Measurements from ENCODE around the gene ACSL4. TPM values are rescaled to one million over a fixed set of nuclear protein-coding genes. Genes with fewer than 3 reads are reported as not detected.
A peak's percentile ranks its signal among the peaks of the same experiment; 100 is the strongest.
"Not testable (repeated sequence)": the region's sequence is repeated elsewhere in the genome, so short reads cannot be mapped to it uniquely, and the experiment has no call there.

Gene ACSL4
- total RNA-seq, 1 donor from 2014 or later = 56.4 TPM

DNA sequence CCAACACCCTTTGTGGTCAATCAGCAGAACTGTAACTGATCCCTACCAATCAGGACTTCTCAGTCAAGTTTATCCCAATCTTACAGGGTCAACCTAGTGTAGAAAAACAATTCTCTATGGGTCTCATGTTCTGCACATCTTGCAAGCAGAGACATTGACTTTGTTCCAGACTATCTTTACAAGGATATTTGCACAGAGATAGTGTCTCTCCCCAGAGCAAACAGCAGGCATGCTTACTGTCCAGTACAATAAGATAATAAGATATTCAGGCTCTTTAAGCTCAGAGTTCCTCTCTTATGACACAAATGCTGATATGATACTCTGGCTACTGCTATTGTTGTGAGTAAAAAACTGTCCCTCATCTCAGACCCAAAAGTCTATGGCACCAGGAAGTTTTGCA is 53.2 kb downstream of the ACSL4 start:
- DNase-seq (ENCODE audit: extremely low read depth, low read depth, low spot score) = no peak

DNA sequence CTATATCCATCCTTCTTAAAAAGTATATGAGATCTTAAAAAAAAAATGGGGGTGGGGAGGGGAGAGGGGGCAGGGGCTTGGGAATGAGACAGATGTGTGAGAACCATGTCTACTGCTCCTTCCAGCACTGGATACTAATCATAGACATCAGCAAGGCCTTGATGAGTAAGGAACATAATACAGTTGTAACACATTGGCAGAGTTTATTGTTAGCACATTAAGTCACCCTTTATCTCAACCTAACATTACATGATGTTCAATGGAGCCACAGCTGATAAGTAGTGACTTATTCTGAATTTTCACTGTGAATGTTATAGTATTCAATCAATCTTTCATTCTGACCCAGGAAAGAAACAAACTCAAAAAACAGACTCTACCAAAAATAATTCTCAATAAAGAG is 60.8 kb downstream of the ACSL4 start:
- no peak for DNase-seq (ENCODE audit: extremely low read depth, low read depth, low spot score)

DNA sequence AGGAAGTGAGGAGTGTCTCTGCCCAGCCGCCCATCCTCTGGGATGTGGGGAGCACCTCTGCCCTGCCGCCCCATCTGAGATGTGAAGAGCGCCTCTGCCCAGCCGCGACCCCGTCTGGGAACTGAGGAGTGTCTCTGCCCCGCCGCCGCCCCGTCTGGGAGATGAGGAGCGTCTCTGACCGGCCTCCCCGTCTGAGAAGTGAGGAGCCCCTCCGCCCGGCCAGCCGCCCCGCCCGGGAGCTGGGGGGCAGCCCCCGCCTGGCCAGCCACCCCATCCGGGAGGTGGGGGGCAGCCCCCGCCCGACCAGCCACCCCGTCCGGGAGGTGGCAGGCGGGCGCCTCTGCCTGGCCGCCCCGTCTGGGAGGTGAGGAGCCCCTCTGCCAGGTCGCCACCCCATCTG is 61.9 kb downstream of the ACSL4 start:
- DNase-seq (ENCODE audit: extremely low read depth, low read depth, low spot score) = not testable (repeated sequence)

DNA sequence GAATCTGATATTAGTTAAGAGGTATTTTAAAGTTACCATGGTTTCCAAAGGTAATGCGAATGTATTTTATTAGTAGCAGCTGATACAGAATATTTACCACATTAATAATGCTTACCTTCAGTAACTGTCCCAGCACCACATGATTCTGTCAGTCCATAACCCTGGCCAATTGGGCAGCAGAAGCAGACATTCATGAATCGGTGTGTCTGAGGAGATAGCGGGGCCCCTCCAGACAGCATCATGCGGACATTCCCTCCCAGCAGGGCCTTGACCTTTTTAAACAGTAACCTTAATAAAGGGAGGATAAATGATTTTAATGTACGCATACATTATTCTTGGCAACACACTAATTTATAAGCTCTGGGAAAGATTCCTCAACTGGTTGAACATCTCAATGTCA is 65.1 kb downstream of the ACSL4 start:
- DNase-seq (ENCODE audit: extremely low read depth, low read depth, low spot score) = no peak

DNA sequence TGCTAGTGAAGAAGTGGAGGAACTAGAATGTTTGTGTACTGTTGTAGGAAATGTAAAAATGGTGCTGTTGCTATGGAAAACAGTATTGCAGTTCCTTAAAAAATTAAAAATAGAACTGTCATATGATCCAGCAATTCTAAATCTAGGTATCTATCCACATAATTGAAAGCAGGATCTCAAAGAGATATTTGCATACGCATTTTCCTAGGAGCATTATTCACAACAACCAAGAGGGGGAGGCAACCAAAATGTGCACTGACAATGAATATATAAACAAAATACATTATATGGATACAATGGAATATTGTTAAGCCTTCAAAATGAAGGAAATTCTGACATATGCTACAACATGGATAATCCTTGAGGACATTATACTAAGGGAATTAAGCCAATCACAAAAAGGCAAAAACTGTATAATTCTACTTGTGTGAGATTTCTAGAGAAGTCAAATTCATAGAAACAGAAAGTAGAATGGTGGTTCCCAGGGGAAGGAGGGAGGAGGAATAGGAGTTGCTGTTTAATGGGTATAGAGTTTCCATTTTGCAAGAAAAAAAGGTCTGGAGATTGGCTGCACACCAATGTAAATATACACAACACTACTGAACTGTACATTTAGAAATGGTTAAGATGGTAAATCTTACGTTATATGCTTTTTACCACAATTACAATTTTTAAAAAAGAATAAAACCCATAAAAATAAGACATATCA is 72.5 kb downstream of the ACSL4 start:
- no peak for DNase-seq (ENCODE audit: extremely low read depth, low read depth, low spot score)

DNA sequence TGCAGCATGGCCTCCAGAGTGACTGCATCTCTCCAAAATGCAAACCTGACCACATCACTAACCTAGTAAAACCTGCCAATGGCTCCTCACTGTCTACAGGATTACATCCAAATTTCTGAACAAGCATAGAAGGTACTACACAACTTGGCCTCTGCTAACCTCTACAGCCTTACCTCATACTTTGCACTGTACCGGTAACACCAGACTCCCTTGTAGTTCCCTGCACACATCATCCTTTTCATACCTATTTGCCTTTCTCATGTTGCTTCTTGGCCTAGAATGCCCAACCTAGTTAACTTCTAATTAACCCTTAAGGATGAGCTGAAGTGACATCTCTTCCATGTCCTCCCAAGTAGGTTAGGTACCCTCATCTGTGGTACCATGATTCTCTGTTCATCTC is 74.7 kb downstream of the ACSL4 start:
- DNase-seq (ENCODE audit: extremely low read depth, low read depth, low spot score) = no peak

DNA sequence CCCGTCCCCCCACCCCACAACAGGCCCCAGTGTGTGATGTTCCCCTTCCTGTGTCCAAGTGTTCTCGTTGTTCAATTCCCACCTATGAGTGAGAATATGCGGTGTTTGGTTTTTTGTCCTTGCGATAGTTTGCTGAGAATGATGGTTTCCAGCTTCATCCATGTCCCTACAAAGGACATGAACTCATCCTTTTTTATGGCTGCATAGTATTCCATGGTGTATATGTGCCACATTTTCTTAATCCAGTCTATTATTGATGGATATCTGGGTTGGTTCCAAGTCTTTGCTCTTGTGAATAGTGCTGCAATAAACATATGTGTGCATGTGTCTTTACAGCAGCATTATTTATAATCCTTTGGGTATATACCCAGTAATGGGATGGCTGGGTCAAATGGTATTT is 75.7 kb downstream of the ACSL4 start:
- DNase-seq (ENCODE audit: extremely low read depth, low read depth, low spot score) = not testable (repeated sequence)

DNA sequence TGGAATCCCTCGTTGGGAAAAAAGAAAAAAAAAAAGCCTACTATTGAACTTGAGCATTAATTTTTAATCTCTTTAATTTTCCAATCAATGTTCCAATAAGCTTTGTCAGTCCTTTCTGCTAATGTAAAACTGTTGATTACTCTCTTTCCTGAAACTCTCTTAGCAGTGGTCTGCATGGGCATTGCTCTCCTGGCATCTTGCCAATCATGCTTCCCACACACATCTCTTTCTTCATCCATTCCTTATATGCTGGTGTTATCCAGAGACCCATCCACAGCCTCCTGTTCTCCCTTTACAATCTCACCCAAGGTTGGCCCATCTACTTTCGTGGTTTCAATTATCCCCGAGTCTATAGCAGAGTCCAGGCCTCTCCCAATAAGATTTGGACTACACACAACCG is 76.3 kb downstream of the ACSL4 start:
- no peak for DNase-seq (ENCODE audit: extremely low read depth, low read depth, low spot score)

DNA sequence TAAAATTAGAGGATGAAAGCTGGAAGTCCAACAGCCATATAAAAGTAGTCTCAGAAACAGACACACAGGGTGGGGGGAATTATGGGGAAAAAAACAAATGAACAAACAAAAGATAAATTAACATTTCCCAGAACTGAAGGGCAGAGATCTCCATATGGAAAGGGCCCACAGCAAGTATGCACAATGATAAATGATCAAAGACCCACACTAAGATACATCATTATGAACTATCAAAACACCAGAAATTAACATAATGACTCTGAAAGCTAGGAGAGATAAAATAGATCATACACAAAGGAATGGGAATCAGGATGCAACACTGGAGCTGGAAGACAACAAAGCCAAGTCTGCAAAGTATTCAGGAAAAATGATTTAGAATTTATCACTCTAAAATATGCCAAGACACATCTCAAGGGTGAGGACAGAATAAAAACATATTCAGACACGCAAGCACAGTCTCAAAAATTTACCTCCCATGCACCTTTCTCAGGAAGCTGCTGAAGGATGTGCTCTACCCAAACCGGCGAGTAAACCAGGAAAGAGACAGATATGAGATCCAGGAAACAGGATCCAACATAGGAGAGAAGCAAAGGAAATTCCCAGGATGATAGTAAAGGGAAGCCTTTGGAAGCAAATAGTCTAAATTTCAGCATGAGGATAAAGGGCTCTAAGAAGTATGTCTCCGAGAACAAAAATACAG is 77.4 kb downstream of the ACSL4 start:
- no peak for DNase-seq (ENCODE audit: extremely low read depth, low read depth, low spot score)

DNA sequence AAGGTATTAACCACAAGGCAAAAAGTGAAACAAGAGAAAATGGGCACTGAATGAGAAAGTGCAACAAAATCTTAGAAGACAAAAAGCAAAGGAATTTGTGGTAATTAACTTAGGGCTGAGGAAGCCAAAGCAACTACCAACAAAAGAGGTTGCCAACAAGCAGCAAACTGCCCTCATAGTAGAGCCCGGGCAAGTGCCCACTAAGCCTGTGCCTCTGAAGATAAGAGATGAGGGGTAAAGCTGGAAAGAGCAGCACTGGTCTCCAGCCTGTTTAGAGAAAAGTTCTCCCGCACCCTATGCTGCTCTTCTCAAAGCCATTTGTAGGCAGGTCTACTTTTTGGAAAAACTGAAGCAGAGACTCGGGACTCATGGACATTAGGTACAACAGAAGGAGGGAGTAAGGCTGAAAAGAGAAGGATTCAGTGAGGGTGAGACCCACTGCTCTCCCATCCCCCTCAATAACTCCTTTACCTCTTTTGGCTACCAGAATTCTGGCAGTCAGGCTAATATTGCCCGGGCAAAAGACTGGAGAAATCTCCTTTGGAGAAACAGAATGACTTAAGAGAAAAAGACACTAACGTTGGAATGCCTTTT is 78.4 kb downstream of the ACSL4 start:
- no peak for DNase-seq (ENCODE audit: extremely low read depth, low read depth, low spot score)

DNA sequence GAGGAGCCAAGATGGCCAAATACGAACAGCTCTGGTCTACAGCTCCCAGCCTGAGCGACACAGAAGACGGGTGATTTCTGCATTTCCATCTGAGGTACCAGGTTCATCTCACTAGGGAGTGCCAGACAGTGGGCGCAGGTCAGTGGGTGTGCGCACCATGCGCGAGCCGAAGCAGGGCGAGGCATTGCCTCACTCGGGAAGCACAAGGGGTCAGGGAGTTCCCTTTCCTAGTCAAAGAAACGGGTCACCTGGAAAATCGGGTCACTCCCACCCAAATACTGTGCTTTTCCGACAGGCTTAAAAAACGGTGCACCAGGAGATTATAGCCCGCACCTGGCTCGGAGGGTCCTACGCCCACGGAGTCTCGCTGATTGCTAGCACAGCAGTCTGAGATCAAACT is 88.4 kb downstream of the ACSL4 start:
- not testable (repeated sequence) for DNase-seq (ENCODE audit: extremely low read depth, low read depth, low spot score)

DNA sequence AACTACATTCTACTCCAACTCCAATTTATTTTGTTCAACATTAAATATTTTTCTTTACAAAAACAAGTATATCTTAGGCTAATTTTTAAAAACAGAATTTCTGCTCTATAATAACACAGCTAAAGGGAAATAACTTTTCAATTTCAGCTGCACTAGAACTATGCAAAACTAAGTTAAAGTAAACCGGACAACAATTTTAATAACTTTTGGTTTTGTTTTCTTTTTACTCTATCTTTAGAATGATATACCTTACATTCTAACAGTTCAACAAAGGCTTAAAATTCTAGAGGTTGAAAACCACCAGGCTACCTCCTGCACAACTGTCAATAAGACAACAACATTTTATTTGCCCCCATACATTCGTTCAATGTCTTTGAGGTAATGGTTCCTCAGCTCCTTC is 89.4 kb downstream of the ACSL4 start:
- no peak for DNase-seq (ENCODE audit: extremely low read depth, low read depth, low spot score)

DNA sequence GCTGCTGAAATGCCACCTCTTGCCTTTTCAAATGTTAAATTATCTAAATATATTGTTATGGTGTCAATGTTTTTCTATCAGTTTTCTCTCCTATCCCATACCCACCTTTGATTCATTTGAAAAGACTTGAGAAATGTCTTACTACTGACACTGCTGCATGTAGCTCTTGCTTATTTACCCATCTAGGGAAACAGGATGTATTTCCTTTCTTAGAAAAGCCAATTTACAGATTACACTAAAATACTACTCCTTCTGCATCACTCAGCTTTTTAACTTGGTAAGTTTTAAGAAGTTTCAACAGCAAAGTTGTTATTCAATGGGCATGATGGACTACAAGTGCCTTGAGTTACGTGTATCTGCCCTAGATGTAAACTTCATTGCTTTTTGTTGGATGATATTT is 94.9 kb downstream of the ACSL4 start:
- DNase-seq (ENCODE audit: extremely low read depth, low read depth, low spot score) = no peak

DNA sequence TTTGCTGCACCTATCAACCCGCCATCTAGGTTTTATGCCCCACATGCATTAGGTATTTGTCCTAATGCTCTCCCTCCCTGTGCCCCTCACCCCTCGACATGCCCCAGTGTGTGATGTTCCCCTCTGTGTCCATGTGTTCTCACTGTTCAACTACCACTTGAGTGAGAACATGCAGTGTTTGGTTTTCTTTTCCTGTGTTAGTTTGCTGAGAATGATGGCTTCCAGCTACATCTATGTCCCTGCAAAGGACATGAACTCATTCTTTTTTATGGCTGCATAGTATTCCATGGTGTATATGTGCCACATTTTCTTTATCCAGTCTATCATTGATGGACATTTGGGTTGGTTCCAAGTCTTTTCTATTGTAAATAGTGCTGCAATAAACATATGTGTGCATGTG is 95.6 kb downstream of the ACSL4 start:
- DNase-seq (ENCODE audit: extremely low read depth, low read depth, low spot score) = not testable (repeated sequence)

DNA sequence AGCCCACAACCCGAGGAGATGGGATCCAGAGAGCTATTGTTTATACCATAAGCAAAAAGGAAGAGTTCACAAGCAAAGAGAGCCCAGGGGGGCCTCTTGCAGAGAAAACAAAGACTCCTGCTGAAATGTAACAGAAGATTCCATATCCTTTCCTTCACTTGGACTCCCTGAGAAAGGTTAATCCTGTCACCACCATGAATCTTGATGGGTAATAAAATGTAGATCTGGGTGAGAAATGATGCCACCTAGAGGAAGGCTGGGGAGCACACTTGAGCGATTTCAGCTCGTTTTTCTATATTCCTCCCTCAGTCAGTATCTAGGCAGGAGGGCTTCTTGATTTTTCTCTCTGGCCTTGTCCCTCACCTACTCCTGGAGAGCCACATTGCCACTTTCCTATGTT is 97.9 kb downstream of the ACSL4 start:
- DNase-seq (ENCODE audit: extremely low read depth, low read depth, low spot score) = no peak

DNA sequence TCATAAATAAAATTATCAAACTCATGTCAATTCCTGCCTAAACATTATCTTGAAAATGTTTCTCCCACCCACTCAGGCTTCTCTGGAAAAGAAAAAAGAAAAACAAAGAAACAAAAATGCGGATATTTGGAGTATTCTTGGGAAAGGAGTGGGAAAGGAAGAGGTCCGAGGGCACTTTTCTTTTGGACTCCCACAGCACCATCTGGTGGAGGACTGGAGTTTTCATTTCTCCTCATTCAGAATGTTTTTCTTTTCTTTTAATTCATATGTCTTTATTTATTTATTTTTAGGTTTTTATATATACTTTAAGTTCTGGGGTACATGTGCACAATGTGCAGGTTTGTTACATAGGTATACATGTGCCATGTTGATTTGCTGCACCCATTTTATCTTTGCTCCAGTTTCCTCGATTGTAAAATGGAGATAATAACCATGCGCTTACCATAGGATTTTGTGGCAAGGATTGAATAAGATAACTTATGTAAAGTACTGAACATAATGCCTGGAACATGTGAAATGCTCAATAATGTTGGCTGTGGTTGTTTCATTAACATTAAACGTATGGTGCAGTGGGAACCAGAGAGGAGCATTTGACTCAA is 100.1 kb downstream of the ACSL4 start:
- DNase-seq (ENCODE audit: extremely low read depth, low read depth, low spot score) = no peak

DNA sequence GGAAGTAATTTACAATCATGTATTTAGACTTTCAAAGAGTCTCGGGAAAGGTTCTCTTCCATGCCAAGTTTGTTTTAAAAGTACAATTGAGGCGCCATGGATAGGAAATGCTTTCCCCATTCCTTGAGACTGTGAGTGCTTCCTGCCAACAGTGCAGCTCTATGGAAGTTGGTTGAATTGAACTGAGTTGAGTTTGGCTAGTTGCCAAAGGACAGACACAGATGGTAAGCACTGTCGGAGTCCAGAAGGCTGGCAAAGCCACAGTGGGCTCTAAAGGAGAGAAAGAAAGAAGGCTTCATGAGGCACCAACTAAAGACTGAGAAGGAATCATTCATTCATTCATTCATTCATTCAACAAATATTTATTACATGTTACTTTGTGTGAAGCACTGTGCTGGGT is 103.7 kb downstream of the ACSL4 start:
- peak; percentile 62 for DNase-seq (ENCODE audit: extremely low read depth, low read depth, low spot score)

DNA sequence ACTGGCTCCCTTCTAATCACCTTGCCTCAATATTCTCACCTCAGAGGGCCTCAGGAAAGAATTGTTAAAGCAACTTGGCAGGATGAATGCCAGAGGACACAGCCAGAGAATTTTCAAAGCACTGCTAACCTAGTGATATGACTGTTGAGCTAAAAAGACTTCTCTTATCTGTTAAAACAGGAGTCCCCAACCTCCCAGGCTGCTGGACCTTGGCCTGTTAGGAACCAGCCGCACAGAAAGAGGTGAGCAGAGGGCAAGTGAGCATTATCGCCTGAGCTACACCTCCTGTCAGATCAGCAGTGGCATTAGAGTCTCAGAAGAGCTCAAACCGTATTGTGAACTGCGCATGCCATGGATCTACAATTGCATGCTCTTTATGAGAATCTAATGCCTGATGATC is 106.4 kb downstream of the ACSL4 start:
- DNase-seq (ENCODE audit: extremely low read depth, low read depth, low spot score) = no peak

DNA sequence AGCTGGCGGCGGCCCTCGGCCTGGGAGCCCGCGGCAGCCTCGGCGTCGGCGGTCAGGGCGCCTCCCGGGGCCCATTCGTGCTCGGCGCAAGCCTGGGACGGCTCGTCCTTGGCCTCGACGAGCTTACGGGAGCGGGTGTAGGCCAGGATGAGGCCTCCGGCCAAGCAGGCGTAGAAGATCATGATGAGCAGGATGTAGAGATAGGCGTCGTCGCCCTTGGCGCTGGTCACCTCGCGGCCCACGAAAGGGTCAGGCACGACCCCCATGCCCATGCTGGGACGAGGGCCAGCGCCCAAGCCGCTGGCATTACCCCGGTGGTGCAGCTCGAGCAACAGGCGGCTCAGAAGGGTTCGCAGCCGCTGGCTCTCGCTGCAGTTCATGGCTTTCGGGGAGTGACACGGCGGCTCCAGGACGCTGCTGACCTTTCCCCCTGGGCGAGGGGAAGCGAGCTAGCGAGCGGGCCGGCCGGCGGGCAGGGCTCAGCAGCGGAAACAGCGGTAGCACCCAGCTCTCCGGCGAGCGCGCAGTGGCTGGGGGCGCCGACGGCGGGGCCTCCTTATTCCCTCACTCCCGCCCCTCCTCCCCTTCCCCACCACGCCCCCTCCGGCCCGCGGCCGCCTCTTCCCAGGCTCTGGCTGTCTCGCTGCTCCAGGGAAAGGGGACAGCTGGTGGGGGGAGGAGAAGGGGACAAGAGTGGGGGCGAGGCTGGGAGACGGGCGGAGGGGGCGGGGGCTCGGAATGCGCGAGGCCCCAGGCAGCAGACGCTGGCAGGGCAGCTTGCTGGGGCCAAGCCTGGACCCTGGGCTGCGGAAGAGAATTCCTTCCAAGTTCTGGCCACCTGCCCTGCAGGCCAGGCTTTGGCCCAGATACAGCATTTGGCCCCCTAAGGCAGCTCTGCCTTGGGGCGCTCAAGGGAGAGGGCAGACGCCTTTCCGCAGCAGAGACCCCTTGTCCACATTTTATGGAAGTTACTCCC is 108.1 kb downstream of the ACSL4 start, which contains the start of gene KCNE5:
KCNE5 (minus strand) TSS at position 532 of the 976 bp plus-strand sequence; CDS start at position 380, 152 bp downstream.
- DNase-seq (ENCODE audit: extremely low read depth, low read depth, low spot score) = no peak

DNA sequence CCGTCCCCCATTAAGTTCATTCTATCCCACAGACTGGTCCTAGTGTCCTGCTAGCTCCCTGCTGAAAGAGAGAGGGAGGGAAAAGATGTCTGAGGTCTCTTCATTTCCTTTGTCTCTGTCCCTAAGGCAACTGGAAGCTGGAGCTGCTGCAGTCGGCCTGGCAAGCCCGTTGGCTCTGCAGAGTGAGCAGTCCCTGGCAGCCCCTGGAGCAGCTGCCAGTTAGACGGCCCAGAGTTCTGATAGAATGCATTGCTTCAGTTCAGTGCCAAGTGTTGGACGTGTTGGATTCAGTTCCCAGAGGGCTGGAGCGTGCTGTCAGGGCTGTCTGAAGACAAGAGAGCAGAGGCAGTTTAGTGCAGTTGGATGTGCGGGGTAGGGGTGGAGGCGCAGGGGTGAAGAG is 109.1 kb downstream of the ACSL4 start:
- DNase-seq (ENCODE audit: extremely low read depth, low read depth, low spot score) = no peak
